HEK293T (cell line): ENCODE data around the gene ING3.
A peak's percentile ranks its signal among the peaks of the same experiment; 100 is the strongest.

Source experiments
- CTCF ChIA-PET: fragments of 350-600 bp; formaldehyde crosslinking; extraction: SDS; loops from one replicate; lab custom pipeline; 2021; ENCODE audit warnings: antibody characterized with exemption, inconsistent platforms; lab: Yijun Ruan, JAX
- POLR2A ChIA-PET: fragments of 350-600 bp; formaldehyde crosslinking; extraction: SDS; loops from one replicate; lab custom pipeline; 2020; ENCODE audit warnings: antibody characterized with exemption, inconsistent platforms; lab: Yijun Ruan, JAX
- DNase-seq: peaks from one replicate; pipeline ENCODE4 v3.0.0; 2012; ENCODE audit warnings: mixed read lengths; ENCODE audit errors: extremely low spot score
- ARNT ChIP-seq: fragments of 450-650 bp; IDR thresholded peaks from 2 replicates; pipeline ENCODE4 v1.6.1; 2017; ENCODE audit warnings: mild to moderate bottlenecking
- BHLHE40 ChIP-seq: fragments of 450-650 bp; IDR thresholded peaks from 2 replicates; pipeline ENCODE4 v1.6.1; 2016; ENCODE audit warnings: mild to moderate bottlenecking, moderate library complexity, borderline replicate concordance
- CTBP1 ChIP-seq: fragments of 450-650 bp; IDR thresholded peaks from 2 replicates; pipeline ENCODE4 v1.6.1; 2016; ENCODE audit warnings: borderline replicate concordance
- ELF4 ChIP-seq: fragments of 450-650 bp; IDR thresholded peaks from 2 replicates; pipeline ENCODE4 v1.6.1; 2017; ENCODE audit warnings: antibody characterized with exemption
- FOXA1 ChIP-seq: fragments of 450-650 bp; IDR thresholded peaks from 2 replicates; pipeline ENCODE4 v1.6.1; 2016; ENCODE audit warnings: mild to moderate bottlenecking
- FOXK2 ChIP-seq: fragments of 450-650 bp; IDR thresholded peaks from 2 replicates; pipeline ENCODE4 v1.6.1; 2016; ENCODE audit warnings: mild to moderate bottlenecking
- FOXM1 ChIP-seq: fragments of 450-650 bp; IDR thresholded peaks from 2 replicates; pipeline ENCODE4 v1.6.1; 2017; ENCODE audit warnings: mild to moderate bottlenecking, borderline replicate concordance
- HDGF ChIP-seq: fragments of 450-650 bp; IDR thresholded peaks from 2 replicates; pipeline ENCODE4 v1.6.1; 2017; ENCODE audit warnings: antibody characterized with exemption, borderline replicate concordance
- L3MBTL2 ChIP-seq: fragments of 450-650 bp; conservative IDR thresholded peaks from 2 replicates; pipeline ENCODE4 v1.6.1; 2016; ENCODE audit warnings: mild to moderate bottlenecking
- LEF1 ChIP-seq: fragments of 450-650 bp; IDR thresholded peaks from 2 replicates; pipeline ENCODE4 v1.6.1; 2017; ENCODE audit warnings: mild to moderate bottlenecking, borderline replicate concordance
- NFRKB ChIP-seq: fragments of 450-650 bp; IDR thresholded peaks from 2 replicates; pipeline ENCODE4 v1.6.1; 2016; ENCODE audit warnings: mild to moderate bottlenecking, moderate library complexity
- PKNOX1 ChIP-seq: fragments of 450-650 bp; IDR thresholded peaks from 2 replicates; pipeline ENCODE4 v1.6.1; 2016
- SP1 ChIP-seq: fragments of 450-650 bp; IDR thresholded peaks from 2 replicates; pipeline ENCODE4 v1.6.1; 2017
- SUZ12 ChIP-seq: fragments of 450-650 bp; IDR thresholded peaks from 2 replicates; pipeline ENCODE4 v1.6.1; 2016; ENCODE audit warnings: mild to moderate bottlenecking
- TARDBP ChIP-seq: fragments of 450-650 bp; IDR thresholded peaks from 2 replicates; pipeline ENCODE4 v1.6.1; 2016
- ZNF384 ChIP-seq: fragments of 450-650 bp; IDR thresholded peaks from 2 replicates; pipeline ENCODE4 v1.6.1; 2016

Gene ING3

GRCh38 chr7:121020249-121020988 is 69.8 kb downstream of the ING3 start:
- ChIA-PET POLR2A (no interaction called here), CTCF (no interaction called here)
- DNase-seq, result no peak
- no peak for TF ChIP-seq ZNF384
- no peak for TF ChIP-seq ARNT
- no peak for TF ChIP-seq BHLHE40
- no peak for TF ChIP-seq HDGF
- TF ChIP-seq NFRKB, result no peak
- TF ChIP-seq L3MBTL2, result no peak
- no peak for TF ChIP-seq FOXA1
- no peak for TF ChIP-seq TARDBP
- no peak for TF ChIP-seq SP1
- TF ChIP-seq FOXK2, result no peak
- TF ChIP-seq PKNOX1, result no peak
- TF ChIP-seq CTBP1, result no peak
- no peak for TF ChIP-seq SUZ12
- no peak for TF ChIP-seq ELF4
- TF ChIP-seq FOXM1, result no peak
- TF ChIP-seq LEF1, result no peak

- no peak for DNase-seq
- POLR2A ChIA-PET, result no interaction called here
- CTCF ChIA-PET, result no interaction called here
- no peak for TF ChIP-seq BHLHE40
- TF ChIP-seq ELF4, result no peak
- TF ChIP-seq LEF1, result no peak
- TF ChIP-seq SP1, result no peak
- TF ChIP-seq NFRKB, result no peak
- TF ChIP-seq TARDBP, result no peak
- no peak for TF ChIP-seq CTBP1
Measured at GRCh38 chr7:121020989-121021969, 70.7 kb downstream of the ING3 start.

- ChIA-PET CTCF (no interaction called here), POLR2A (no interaction called here)
- DNase-seq, result no peak
- no peak for TF ChIP-seq TARDBP
- TF ChIP-seq ELF4, result no peak
- no peak for TF ChIP-seq FOXK2
- TF ChIP-seq FOXM1, result no peak
- TF ChIP-seq HDGF, result no peak
- no peak for TF ChIP-seq SP1
- TF ChIP-seq BHLHE40, result no peak
- no peak for TF ChIP-seq PKNOX1
- no peak for TF ChIP-seq L3MBTL2
Measured at GRCh38 chr7:121023194-121023593, 72.6 kb downstream of the ING3 start.

- no peak for TF ChIP-seq FOXK2
- peak; percentile 78 for TF ChIP-seq PKNOX1
- TF ChIP-seq TARDBP, result no peak
- no peak for TF ChIP-seq ZNF384
- TF ChIP-seq ARNT, result no peak
- no peak for TF ChIP-seq SP1
- TF ChIP-seq LEF1, result no peak
- TF ChIP-seq ELF4, result no peak
- TF ChIP-seq HDGF, result no peak
- TF ChIP-seq SUZ12, result no peak
- TF ChIP-seq FOXA1, result no peak
- no peak for TF ChIP-seq L3MBTL2
- TF ChIP-seq FOXM1, result no peak
- peak; percentile 66 for TF ChIP-seq CTBP1
- no peak for TF ChIP-seq BHLHE40
- no peak for TF ChIP-seq NFRKB
- peak; percentile 22 for DNase-seq
- CTCF ChIA-PET, result interaction anchor here (0.7 to 1.5 kb wide), 2 partner anchors 37 to 374 kb away, joined by 4 read pairs; no protein-coding TSS in a partner anchor
- POLR2A ChIA-PET, result interaction anchor here (0.7 kb wide), 1 partner anchor 39 kb away, joined by 3 read pairs; no protein-coding TSS in a partner anchor
Measured at GRCh38 chr7:121023683-121024511, 73.3 kb downstream of the ING3 start.

GRCh38 chr7:121024611-121025010 is 74.0 kb downstream of the ING3 start:
- TF ChIP-seq NFRKB (no peak), LEF1 (no peak), FOXM1 (no peak), ELF4 (no peak), FOXA1 (no peak), SUZ12 (no peak), HDGF (no peak), CTBP1 (no peak), L3MBTL2 (no peak), BHLHE40 (no peak), SP1 (no peak), PKNOX1 (no peak), ARNT (no peak)
- ChIA-PET CTCF (interaction anchor here (0.7 to 1.5 kb wide), 2 partner anchors 37 to 374 kb away, joined by 4 read pairs; no protein-coding TSS in a partner anchor), POLR2A (no interaction called here)
- no peak for DNase-seq
